HG02884 (cell line): Measurements from ENCODE around the gene LHX1.

Experiments
- ATAC-seq: cut with Tn5 transposase; IDR thresholded peaks from one replicate; pipeline ENCODE4 v1.9.1; 2021; ENCODE audit warnings: mild to moderate bottlenecking, moderate library complexity; ENCODE audit not compliant: unreplicated experiment

LHX1 gene

DNA sequence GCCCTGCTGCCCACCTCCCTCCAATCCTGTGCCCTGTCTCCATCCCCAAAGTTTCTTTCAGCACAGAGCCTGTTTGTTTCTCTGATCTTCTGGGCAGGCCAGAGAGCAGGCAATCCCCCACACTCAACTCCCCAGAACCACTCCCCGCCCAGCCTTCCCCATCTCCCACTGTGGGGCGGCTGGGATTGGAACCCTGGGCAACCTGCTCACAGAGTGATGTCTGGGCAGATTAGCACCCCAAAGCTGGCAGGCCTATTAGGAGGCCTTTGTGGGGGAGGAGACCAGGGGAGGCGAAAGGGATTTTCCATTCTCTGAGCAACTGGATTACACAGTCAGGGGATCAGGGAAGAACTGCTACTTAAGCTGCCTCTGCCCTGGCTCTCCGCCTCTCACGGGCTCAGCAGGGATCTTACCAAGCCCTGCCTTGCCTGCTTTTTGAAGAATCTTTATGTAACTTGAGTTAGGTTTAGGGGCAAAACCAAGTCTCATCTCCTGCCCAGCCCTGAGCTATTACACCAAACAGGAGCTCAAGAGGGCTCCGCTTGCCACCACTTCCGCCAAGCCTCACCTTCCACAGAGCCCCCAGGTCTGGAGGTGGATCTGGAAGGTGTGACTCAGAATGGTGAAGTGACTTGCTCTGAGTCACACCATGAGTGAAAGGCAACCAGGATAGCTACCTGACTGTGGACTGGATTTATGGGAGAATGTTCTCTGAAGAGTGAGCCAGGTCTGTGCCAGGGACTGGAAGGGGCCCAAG lies 16.0 kb upstream of the LHX1 start:
- ATAC-seq, result no peak

DNA sequence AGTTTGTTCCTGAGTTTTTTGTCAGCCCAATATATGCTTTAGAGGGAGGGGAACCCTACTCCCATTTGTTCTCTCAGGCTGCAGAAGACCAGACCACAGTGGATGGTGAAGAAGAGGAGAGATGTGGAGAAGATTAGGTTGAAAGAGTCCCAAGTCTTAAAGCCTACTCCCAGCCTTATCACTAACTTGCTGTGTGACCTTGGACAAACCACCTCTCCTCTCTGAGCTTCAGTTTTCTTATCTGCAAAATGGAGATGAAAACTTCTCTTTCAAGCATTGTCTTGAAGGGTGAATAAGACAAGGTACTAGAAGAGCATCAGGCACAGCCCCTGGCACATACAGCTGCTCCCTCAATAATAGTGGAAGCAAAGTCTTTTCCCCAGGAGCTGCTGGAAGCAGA lies 15.1 kb upstream of the LHX1 start:
- ATAC-seq, result no peak

DNA sequence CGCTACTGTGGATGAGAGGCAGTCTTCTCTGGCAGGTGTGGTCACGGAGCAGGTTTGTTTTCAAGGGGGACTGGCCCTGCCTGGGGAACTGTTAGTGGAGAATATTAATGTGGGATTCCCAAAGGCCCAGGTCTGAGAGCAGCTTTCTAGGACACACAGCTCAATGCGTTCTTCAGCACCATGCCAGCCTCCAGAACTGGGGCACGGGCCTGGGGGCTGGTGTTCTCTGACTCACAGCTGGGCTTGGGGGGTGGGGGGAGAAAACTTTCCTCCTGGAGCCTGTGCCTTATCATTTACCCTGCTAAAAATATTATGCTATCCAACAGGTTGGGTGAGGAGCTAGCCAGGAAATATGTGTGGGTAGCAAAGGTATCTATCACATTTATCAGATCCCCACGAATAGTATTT lies 13.5 kb upstream of the LHX1 start:
- no peak for ATAC-seq

DNA sequence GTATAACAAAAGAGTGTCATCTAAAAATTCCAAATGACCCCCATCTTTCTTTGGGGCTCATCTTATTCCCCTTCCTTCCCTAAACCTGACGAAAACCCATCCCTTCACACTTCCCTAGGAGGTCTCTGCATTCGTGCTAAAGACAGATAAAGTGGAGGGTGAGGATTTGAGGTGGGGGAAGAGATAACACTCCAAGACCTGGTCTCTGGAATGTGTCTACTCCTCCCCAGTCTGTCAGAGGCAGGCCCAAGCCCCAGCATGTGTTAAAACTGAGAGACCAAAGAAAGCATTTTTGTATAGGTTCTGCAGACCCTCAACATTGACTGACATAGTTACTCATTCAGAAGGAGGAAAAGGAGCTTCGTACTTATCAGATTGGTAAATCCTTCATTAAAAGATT lies 11.0 kb upstream of the LHX1 start:
- ATAC-seq, result no peak

DNA sequence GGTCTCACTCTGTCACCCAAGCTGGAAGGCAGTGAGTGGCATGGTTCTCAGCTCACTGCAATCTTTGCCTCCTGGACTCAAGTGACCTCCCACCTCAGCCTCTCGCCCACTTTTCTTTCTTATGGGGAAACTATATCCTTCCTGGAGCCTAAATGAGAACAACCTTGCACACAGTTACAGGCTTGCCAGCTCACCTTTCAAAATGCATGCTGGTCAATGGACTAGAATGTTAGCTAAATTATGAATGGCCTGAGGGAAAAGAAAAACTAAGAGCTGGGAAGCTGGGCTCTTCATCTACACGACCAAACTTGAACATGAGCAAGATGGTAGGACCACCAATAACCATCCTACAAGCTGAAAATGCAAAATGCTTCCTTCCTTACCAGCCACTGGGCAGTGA lies 10.6 kb upstream of the LHX1 start:
- no peak for ATAC-seq

DNA sequence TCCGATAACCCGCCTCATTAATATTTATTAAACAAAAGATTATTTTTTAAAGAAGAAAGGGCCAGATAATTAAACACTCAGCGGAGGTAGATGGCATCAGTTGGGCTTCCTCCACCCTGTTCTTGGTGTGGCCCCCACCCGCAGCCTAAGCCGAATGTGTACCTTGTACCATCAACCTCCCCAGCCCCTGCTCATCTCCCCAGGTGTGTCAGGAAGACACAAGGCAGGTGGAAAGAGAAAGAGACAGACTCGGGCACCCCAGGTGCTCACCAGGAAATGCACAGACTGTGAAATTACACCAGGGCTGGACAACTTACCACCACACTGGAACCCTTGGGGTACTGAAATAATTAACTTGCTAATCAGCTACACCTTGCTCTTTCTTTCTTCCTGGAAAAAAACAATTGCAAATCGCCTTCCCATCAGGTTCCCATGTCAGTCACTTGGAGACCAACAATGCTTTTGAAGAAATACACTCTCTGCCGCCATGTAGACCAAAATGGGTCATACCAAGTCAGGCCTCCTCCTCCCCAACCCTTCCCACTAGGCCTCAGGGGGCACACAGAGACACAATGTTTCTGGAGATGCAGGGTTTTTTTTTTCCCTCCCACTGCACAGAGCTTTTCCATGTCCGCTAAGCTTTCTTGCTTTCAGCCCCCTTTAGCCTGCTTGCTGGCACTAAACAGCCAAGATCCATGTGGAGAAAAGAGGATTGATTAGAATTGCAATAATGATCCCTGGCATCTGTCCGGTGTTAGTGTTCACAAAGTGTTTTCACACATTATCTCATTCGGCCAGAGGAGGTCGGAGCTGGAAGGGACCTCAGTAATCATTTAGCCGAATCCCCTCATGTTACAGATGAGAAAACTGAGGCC lies 8.6 kb upstream of the LHX1 start:
- no peak for ATAC-seq

DNA sequence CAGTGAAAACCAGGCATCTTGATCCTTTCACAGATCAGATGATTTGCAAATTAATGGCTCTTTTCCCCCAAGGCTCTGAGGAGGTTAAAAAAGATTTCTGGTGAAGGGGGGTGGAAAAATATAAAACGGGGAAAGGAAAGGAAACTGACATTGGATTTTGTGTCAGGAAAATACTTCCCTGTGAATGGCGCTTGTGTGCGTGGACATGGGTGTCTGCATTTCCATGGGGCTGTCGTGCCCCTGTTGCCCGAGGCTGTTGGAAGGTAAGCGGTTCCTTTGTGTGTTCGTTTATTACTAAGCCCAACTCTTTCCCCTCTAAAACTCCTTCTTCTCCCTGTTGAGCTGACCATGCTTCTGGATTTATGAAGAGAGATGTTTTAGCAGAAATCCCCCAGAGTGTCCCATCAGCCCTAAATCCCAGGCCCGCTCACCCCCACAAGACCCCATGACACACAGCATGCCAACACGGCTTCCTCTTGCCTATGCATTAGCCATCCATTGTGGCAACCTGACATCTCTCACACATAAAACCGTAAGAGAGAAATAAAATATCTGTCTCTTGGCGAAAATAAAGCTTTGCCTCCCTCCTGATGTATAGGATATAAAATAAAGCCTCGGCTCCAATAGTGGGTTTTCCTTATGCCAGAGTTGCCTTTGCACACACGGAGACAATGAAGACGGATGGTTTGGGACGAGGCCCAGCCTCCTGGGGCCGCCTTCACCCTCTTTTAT lies 7.3 kb upstream of the LHX1 start:
- ATAC-seq, result no peak

DNA sequence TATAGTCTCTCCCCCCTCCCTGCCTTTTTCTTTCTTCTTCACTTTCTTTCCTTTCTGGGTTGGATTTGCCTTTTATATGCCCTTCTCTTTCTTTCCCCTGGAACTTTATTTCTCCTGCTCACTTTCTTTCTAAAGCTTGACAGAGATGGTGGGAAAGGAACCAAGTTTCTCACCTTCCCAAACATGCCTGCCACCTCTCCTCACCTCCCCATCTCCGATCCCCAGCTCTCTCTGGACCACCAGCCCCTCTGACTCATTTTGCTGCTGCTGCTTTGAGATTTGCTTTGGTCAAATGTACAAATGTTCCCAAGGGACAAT lies 6.7 kb upstream of the LHX1 start:
- ATAC-seq, result no peak

DNA sequence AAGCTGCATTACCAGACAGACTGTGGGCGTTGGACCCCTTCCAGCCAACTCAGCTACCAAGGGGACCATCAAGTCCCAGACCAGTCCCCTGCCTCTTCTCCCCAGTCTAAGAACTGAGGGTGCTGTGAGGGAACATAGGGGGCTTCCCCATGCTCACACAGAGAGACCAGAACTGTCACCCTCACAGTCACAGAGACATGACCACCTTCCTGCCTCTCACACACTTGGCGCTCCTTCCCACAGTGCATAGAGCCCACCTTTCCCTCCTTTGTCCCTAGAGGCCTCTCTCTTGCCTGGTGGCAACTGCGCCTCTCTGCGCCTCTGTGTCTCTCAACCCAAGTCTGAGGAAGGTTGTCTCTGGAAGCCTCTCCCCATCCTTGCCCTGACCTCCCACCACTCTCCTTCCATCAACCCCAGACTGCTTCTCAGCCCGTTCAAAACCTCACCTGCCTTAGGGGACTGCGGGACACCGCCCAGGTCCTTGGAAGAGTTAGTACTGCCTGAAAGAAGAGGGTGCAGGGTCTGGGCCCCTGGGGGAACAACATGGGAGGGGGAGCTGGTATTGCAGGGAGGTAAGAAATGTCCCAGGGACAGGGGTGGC lies 6.1 kb upstream of the LHX1 start:
- ATAC-seq, result no peak

DNA sequence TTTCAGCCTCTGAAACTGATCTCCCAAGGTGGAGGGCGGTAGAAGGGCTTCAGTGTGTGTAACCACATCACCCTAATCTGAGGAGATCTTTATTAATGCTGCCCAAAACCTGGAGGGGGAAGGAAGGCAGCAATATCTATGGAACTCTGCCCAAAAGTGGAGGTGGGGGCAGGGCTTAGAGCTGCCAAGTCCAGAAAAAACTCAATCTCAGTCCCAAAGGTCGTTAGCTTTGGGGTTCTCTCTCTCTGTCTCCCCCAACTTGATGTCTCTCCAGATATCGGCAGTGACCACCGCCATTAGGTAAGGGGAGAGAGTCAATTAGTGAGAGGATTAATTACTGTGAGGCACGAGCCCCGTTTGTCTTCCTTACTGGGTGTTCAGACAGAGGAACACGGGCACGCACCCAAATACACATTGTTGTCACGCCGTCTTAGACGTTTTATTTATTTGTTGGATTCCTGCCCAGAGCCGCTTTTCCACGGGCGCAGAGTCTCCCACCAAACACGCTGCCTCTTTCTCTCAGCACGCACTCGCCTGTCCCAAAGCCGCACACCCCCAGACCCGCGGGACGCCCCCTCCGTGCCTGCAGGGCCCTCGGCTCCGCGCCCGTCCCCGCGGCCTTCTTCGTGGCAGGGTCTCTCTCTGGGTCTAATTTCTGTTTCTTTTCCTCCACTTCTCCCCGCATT lies 5.4 kb upstream of the LHX1 start:
- no peak for ATAC-seq

DNA sequence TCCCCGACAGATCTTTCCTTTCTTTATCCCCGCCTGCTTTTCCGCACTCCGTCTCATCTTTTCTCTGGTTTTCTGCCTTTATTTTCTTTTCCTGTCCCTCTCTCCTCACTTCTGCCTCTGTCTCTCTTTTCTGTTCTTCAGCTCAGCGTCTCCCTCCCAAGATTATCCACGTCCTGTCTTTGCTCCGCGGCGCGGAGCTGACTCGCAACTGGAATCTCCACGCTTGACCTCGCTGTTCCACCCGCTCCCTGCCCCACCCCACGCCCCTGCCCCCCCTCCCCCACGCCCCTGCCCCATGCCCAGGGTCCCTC lies 4.9 kb upstream of the LHX1 start:
- no peak for ATAC-seq

DNA sequence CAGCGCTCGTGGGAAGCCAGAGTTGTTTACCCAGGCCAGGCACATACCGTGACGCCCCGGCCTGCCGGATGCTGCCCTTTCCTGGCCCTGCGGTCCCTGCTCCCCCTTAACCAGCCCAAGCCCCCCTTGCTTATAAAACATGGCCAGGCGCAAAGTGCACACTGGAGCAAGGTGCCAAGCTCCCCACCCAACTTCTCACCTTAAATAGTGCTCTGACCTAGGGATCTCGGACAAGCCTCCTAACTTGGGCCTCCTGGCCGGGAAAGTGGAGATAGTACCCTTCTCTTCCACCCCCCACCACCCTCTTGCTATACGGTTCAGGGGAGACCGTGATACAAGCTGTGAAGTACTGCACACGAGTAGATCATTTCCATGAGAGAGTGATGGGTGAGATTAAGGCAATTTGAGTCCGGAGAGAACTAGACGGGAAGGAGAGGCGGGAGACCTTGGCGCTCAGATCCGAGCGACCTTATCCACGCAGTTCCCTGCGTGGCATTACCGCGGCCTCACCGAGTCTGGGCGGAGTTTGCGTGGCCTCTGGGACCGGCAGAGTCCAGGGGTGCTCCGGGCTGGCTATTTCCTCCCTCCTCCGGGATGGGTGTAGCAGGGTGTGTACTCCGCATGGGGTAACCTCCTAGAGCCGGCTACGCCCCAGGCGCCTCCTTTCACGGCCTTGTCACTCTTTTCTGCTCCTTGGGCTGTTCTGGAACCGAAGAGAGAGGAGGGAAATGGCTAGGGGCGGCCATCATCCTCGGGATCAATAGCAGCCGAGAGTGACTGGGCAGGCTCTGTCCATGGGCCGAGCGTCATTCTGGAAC lies 4.4 kb upstream of the LHX1 start:
- ATAC-seq, result no peak

DNA sequence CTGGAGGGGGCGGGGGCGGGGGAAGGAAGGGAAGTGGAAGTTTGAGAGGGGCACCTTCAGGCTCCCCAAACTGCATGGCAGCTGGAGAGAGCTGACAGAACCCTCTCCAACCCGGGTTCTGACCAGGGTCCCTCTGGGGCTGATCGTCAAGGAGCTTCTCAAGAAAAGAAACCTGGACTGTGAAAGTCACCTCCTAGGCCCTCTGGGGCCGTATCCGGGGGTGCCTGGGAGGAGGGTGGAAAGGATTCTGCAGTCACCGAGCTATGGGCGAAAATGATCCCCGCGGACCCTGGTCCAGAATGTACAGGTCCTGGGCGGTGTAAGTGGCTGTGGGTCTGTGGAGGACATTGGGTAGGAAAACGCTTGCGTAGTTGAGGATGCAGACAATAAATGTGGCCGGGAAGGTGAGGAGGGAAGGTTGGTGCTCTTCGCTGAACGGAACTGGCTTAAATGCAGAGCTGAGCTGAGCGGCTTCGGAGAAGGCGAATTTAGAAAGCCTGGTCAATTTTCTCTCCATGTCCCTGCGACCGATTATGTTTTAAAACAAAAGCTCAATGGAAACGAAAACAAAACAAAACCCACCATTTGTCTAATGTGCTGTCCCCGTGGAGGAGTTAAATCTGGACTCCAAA lies 3.6 kb upstream of the LHX1 start:
- no peak for ATAC-seq

DNA sequence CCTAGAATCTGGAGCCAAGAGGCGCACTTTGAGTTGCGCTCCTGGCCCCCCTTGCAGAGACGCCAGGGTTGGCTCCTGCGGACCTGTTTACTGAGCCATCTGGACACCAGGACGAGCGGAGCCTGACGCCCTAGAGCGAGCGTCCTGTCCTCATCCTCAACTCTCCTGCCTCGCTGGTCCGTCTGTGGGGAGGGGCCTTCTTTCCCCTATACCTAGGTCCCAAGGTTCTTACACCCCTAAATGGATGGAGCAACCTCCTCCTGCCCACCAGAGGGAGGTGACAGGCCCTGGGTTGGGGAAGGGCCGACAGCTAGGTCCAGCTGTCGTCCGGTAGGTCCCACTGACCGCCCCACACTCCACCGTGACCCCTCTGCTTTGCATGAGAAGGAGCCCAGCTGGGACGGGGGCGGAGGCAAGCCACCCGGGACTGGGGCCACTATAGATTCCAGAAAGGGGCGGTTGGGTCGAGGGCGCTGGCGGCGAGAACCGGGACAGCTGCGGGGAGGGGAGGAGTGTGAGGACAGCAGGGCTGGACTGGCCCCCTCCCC lies 3.1 kb upstream of the LHX1 start:
- ATAC-seq, result no peak

DNA sequence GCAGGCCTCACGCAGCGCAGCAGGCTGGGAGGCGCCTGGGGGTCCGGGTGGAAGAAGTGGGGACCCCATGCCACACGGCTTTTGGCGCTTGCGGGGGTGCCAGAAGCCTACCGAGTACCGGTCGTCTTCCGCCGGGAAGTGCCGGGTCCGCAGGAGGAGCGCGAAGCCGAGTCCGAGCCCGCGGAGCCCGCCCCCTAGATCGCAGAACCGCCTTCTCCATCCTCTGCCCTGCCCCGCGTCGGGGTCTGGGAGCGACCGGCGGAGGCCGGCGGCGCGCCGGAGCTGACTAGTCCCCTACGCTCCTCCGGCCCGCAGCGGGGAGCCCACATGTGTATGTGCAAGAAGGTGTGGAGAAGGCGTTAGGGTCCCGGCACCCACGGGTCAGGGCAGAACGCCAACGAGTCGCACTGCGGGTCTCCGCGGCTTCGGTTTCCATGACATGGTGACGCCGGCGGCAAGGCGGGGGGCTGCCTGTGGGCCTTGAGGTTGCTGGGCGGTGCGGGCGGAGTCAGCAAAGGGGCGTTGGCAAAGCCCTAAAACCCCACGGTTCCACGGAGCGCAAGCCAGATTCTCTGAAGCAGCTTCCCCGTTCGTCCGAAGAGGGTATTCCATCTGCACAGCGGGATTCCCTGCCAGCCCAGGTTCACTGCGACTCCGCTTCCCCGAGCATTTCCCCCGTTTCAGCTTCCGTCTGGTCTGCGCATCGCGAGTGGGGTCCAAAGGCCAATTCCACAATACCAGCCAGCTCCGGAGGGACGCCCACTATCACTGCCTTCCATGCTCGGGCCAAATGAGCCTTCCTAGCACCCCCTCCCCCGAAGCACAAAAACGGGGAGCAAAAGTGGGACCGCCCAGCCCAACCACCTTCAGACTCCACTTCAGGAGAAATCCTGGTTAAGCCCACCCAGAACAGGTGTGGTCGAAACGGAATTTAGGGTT lies 2.3 kb upstream of the LHX1 start:
- ATAC-seq, result no peak

DNA sequence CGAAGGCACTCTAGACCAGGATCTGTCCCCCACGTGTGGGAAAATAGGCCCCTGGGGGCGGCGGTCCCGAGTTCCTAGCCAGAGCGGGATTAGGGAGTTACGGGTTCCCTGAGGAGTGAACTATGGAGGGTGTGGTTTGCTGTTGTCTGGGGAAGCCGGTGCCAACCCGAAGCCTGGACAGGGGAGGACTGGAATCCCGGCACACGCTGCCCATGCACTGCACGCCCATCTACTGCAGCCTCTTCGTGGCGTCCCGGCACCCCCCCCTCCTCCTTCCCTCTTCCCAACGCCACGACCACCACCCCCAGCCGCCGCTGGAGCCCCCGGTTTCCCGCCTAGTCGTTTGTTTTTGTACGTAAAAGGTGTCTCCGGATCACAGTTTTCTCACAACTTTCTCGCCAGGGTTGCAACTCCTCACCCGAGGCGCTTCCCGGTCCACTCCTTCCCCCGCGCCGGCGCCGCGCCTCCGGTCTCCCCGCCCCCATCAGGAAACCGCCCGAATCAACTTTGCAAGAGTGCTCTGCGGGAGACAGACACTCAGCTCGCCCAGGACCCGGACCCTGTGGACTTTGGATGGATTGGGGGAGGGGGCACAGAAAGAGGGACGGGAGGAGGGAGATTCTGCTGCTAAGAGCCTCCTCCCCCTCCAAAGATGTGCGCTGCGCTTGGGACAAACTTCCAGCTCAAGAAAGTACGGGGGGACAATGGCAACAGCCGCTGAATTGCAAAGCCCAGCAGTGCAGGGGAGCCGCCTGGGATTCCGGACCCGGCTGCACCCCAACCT lies 1.4 kb upstream of the LHX1 start:
- no peak for ATAC-seq

DNA sequence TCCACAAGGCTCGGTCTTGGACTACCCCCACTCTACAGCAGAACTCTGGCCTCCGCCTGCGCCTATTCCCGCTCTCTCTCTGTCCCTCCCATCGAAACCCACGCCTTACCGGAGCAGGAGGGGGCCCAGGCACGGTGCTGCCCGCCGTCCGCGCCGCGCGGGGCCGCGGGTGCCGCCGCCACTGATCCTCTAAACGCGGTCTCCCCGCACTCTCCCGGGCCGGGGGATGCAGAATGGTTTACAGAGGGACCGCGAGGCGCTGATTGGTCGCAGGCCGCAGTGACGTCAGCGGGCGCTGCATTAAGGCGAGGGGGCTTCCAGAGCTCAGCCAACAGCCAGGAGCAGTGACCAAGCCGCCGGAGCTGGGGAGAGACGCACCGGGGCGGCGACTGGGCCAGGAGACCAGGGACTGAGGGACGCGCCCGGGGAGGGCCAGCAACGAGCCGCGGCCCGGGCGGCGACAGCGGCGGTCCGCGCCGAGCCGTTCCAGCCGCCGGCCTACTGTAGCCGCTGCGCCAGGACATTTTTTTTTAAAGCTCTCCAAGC lies 747 bp upstream of the LHX1 start:
- ATAC-seq, result no peak
